ENCODE data around the gene HMHB1. TPM values are rescaled to one million over a fixed set of nuclear protein-coding genes. Genes with fewer than 3 reads are reported as not detected.
A peak's percentile ranks its signal among the peaks of the same experiment; 100 is the strongest.
"Not testable (repeated sequence)": the region's sequence is repeated elsewhere in the genome, so short reads cannot be mapped to it uniquely, and the experiment has no call there.

HMHB1 gene
- total RNA-seq, 2 experiments from 2014 or later = not detected

GRCh38 chr5:143790457-143791112 is 21.4 kb upstream of the HMHB1 start:
- H3K36me3 Mint-ChIP-seq = no peaks in the 10 kb centered on the region
- no peak for DNase-seq
- no peak overlapping the region for H3K27ac Mint-ChIP-seq
- peaks cover 6% of the 10 kb centered on the region for H3K4me1 Mint-ChIP-seq
- no peaks in the 10 kb centered on the region for H3K9me3 Mint-ChIP-seq
- H3K4me3 Mint-ChIP-seq = no peak overlapping the region
- H3K27me3 Mint-ChIP-seq = no peaks in the 10 kb centered on the region

- Mint-ChIP-seq H3K4me1 (peaks cover 6% of the 10 kb centered on the region), H3K27me3 (no peaks in the 10 kb centered on the region), H3K4me3 (no peak overlapping the region), H3K27ac (peak overlapping the region; percentile 43), H3K36me3 (no peaks in the 10 kb centered on the region), H3K9me3 (no peaks in the 10 kb centered on the region)
- DNase-seq = no peak
Measured at GRCh38 chr5:143791848-143792731, 19.9 kb upstream of the HMHB1 start.

- H3K4me1 Mint-ChIP-seq = peaks cover 6% of the 10 kb centered on the region
- no peak overlapping the region for H3K4me3 Mint-ChIP-seq
- no peak overlapping the region for H3K27ac Mint-ChIP-seq
- no peaks in the 10 kb centered on the region for H3K9me3 Mint-ChIP-seq
- no peaks in the 10 kb centered on the region for H3K36me3 Mint-ChIP-seq
- peaks cover 3% of the 10 kb centered on the region for H3K27me3 Mint-ChIP-seq
- no peak for DNase-seq
Measured at GRCh38 chr5:143793249-143793648, 18.7 kb upstream of the HMHB1 start.

- no peak overlapping the region for H3K4me3 Mint-ChIP-seq
- no peaks in the 10 kb centered on the region for H3K9me3 Mint-ChIP-seq
- H3K36me3 Mint-ChIP-seq = no peaks in the 10 kb centered on the region
- no peak for DNase-seq
- peaks cover 3% of the 10 kb centered on the region for H3K27me3 Mint-ChIP-seq
- H3K27ac Mint-ChIP-seq = no peak overlapping the region
- H3K4me1 Mint-ChIP-seq = peaks cover 11% of the 10 kb centered on the region
Measured at GRCh38 chr5:143796125-143796524, 15.8 kb upstream of the HMHB1 start.

GRCh38 chr5:143796753-143797152 is 15.2 kb upstream of the HMHB1 start:
- H3K27ac Mint-ChIP-seq = no peak overlapping the region
- no peak overlapping the region for H3K4me3 Mint-ChIP-seq
- H3K9me3 Mint-ChIP-seq = no peaks in the 10 kb centered on the region
- DNase-seq = no peak
- H3K36me3 Mint-ChIP-seq = no peaks in the 10 kb centered on the region
- peaks cover 11% of the 10 kb centered on the region for H3K4me1 Mint-ChIP-seq
- peaks cover 3% of the 10 kb centered on the region for H3K27me3 Mint-ChIP-seq

- peaks cover 6% of the 10 kb centered on the region for H3K27me3 Mint-ChIP-seq
- H3K4me3 Mint-ChIP-seq = no peak overlapping the region
- H3K36me3 Mint-ChIP-seq = no peaks in the 10 kb centered on the region
- H3K4me1 Mint-ChIP-seq = peaks cover 5% of the 10 kb centered on the region
- H3K27ac Mint-ChIP-seq = no peak overlapping the region
- no peaks in the 10 kb centered on the region for H3K9me3 Mint-ChIP-seq
- DNase-seq = no peak
Measured at GRCh38 chr5:143800715-143801114, 11.2 kb upstream of the HMHB1 start.

- peaks cover 6% of the 10 kb centered on the region for H3K27me3 Mint-ChIP-seq
- no peak overlapping the region for H3K27ac Mint-ChIP-seq
- peaks cover 7% of the 10 kb centered on the region for H3K4me1 Mint-ChIP-seq
- H3K9me3 Mint-ChIP-seq = no peaks in the 10 kb centered on the region
- DNase-seq = no peak
- no peaks in the 10 kb centered on the region for H3K36me3 Mint-ChIP-seq
- H3K4me3 Mint-ChIP-seq = no peak overlapping the region
Measured at GRCh38 chr5:143801252-143801939, 10.6 kb upstream of the HMHB1 start.

GRCh38 chr5:143805861-143806260 is 6.1 kb upstream of the HMHB1 start:
- Mint-ChIP-seq H3K36me3 (no peaks in the 10 kb centered on the region), H3K4me3 (no peak overlapping the region), H3K27ac (no peak overlapping the region), H3K9me3 (no peaks in the 10 kb centered on the region), H3K4me1 (peaks cover 5% of the 10 kb centered on the region), H3K27me3 (peaks cover 6% of the 10 kb centered on the region)
- no peak for DNase-seq

GRCh38 chr5:143806579-143806978 is 5.4 kb upstream of the HMHB1 start:
- H3K9me3 Mint-ChIP-seq = no peaks in the 10 kb centered on the region

GRCh38 chr5:143807401-143807800 is 4.6 kb upstream of the HMHB1 start:
- H3K4me1 Mint-ChIP-seq = peaks cover 10% of the 10 kb centered on the region
- H3K36me3 Mint-ChIP-seq = no peaks in the 10 kb centered on the region
- no peak overlapping the region for H3K4me3 Mint-ChIP-seq
- no peaks in the 10 kb centered on the region for H3K9me3 Mint-ChIP-seq
- no peak for DNase-seq
- H3K27ac Mint-ChIP-seq = no peak overlapping the region
- peaks cover 11% of the 10 kb centered on the region for H3K27me3 Mint-ChIP-seq

More at GRCh38 chr5:143806579-143806978, 5.4 kb upstream of the HMHB1 start:
- Mint-ChIP-seq H3K4me3 (no peak overlapping the region), H3K27me3 (peaks cover 6% of the 10 kb centered on the region), H3K27ac (no peak overlapping the region), H3K36me3 (no peaks in the 10 kb centered on the region), H3K4me1 (peaks cover 4% of the 10 kb centered on the region)
- DNase-seq = no peak

GRCh38 chr5:143816370-143816769 is 4.4 kb downstream of the HMHB1 start:
- H3K9me3 Mint-ChIP-seq = not testable (repeated sequence)

GRCh38 chr5:143819716-143820115 is 7.8 kb downstream of the HMHB1 start:
- Mint-ChIP-seq H3K36me3 (no peaks in the 10 kb centered on the region), H3K4me3 (no peak overlapping the region), H3K27ac (no peak overlapping the region), H3K9me3 (no peaks in the 10 kb centered on the region), H3K27me3 (peaks cover 10% of the 10 kb centered on the region), H3K4me1 (no peaks in the 10 kb centered on the region)
- no peak for DNase-seq

More at GRCh38 chr5:143816370-143816769, 4.4 kb downstream of the HMHB1 start:
- DNase-seq, H3K27ac Mint-ChIP-seq, H3K4me3 Mint-ChIP-seq, H3K36me3 Mint-ChIP-seq: not testable (repeated sequence)
- peaks cover 20% of the 10 kb centered on the region for H3K27me3 Mint-ChIP-seq
- H3K4me1 Mint-ChIP-seq = peaks cover 11% of the 10 kb centered on the region

GRCh38 chr5:143820451-143820850 is 8.5 kb downstream of the HMHB1 start:
- Mint-ChIP-seq H3K9me3 (no peaks in the 10 kb centered on the region), H3K27ac (no peak overlapping the region), H3K36me3 (no peaks in the 10 kb centered on the region), H3K27me3 (peaks cover 10% of the 10 kb centered on the region), H3K4me3 (no peak overlapping the region), H3K4me1 (no peaks in the 10 kb centered on the region)
- no peak for DNase-seq

GRCh38 chr5:143824851-143825720 is 13.1 kb downstream of the HMHB1 start:
- H3K4me1 Mint-ChIP-seq = peaks cover 16% of the 10 kb centered on the region
- no peaks in the 10 kb centered on the region for H3K9me3 Mint-ChIP-seq
- H3K36me3 Mint-ChIP-seq = no peaks in the 10 kb centered on the region
- H3K4me3 Mint-ChIP-seq = no peak overlapping the region
- peaks cover 4% of the 10 kb centered on the region for H3K27me3 Mint-ChIP-seq
- peak; percentile 76 for DNase-seq
- H3K27ac Mint-ChIP-seq = no peak overlapping the region
